Kidney glomerular epithelial cell (primary cell): ENCODE measurements around the gene DNAJB12.

ENCODE experiments used
- DNase-seq: peaks from one replicate; lab custom pipeline; 2025; lab: John Stamatoyannopoulos, UW

DNAJB12 gene

GRCh38 chr10:72291019-72291532, 63.6 kb downstream of the DNAJB12 start:
- no peak for DNase-seq

GRCh38 chr10:72285972-72286521, 68.7 kb downstream of the DNAJB12 start:
- peak; percentile 18 for DNase-seq

DNA sequence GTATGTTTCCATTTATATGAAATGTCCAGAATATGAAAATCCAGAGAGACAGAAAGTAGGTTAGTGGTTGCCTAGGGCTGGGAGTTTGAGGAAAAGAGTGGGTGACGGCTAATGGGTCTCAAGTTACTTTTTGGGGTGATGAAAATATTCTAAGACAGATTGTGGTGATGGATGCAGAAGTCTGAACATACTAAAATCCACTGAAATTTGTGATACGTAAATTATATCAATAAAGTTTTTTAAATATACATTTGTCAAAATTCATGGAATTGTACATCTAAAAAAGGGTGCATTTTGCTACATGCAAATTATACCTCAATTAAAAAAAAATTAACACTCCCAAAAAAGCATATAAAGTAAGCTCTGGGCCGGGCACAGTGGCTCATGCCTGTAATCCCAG, 71.6 kb downstream of the DNAJB12 start:
- DNase-seq, result no peak
